ENCODE measurements around the gene NRARP.
"Not testable (repeated sequence)": the region's sequence is repeated elsewhere in the genome, so short reads cannot be mapped to it uniquely, and the experiment has no call there.

The NRARP gene

DNA sequence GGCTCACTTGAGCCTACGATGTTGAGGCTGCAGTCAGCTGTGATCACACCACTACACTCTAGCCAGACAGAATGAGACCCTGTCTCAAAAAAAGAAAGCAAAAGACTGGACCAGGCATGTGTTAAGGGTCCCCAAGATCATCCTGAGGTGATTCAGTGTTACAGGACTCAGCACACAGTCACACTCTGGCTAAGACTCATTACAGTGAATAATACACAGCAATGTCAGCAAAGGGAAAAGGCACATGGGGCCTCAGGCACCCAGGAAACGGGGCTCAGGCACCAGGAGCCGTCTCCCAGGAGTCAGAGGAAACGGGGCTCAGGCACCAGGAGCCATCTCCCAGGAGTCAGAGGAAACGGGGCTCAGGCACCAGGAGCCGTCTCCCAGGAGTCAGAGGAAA lies 39.2 kb upstream of the NRARP start:
- TF ChIP-seq CTCF (IDR thresholded peaks at IDR 0.05; ENCODE audit: low read depth, low read length) = no peak

GRCh38 chr9:137339908-137340462 lies 37.9 kb upstream of the NRARP start:
- not testable (repeated sequence) for H3K4me3 ChIP-seq (ENCODE audit: low read depth, low read length)

More for the DNA sequence above, 39.2 kb upstream of the NRARP start:
- H3K4me3 ChIP-seq (ENCODE audit: low read depth, low read length) = no peak overlapping the region

GRCh38 chr9:137339045-137339907 lies 37.2 kb upstream of the NRARP start:
- H3K4me3 ChIP-seq (ENCODE audit: low read depth, low read length) = no peak overlapping the region
- TF ChIP-seq CTCF (IDR thresholded peaks at IDR 0.05; ENCODE audit: low read depth, low read length) = no peak

DNA sequence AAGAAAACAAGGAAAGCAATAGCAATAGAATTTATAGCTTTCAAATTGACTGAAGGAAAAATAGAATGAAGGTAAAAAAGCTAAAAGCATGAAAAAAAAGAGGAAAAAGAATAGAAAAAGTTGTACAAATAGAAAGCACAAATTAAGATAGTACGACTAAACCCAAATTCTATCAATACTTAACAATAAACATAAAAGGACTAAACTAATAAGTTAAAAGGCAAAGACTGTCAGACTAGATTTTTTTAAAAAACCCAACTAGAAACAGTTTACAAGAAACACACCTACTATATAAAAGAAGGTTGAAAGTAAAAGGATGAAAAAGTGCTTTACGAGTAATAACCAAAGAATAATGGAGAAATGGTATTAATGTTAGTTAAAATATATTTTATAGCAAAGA lies 34.7 kb upstream of the NRARP start:
- no peak for TF ChIP-seq CTCF (IDR thresholded peaks at IDR 0.05; ENCODE audit: low read depth, low read length)
- no peak overlapping the region for H3K4me3 ChIP-seq (ENCODE audit: low read depth, low read length)

GRCh38 chr9:137333016-137333671 lies 31.1 kb upstream of the NRARP start:
- no peak for TF ChIP-seq CTCF (IDR thresholded peaks at IDR 0.05; ENCODE audit: low read depth, low read length)
- no peak overlapping the region for H3K4me3 ChIP-seq (ENCODE audit: low read depth, low read length)

DNA sequence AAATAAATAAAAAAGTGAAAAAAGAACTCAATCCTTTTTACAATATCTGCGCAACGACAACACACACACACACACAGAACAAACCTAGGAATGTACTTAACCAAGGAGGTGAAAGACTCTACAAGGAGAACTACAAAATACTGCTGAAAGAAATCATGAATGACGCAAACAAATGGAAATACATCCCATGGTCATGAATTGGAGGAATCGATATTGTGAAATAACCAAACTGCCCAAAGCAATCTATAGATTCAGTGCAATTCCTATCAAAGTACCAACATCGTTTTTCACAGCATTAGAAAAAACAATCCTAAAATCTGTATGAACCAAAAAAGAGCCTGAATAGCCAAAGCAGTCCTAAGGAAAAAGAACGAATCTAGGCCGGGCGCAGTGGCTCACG lies 29.9 kb upstream of the NRARP start:
- H3K4me3 ChIP-seq (ENCODE audit: low read depth, low read length) = no peak overlapping the region

DNA sequence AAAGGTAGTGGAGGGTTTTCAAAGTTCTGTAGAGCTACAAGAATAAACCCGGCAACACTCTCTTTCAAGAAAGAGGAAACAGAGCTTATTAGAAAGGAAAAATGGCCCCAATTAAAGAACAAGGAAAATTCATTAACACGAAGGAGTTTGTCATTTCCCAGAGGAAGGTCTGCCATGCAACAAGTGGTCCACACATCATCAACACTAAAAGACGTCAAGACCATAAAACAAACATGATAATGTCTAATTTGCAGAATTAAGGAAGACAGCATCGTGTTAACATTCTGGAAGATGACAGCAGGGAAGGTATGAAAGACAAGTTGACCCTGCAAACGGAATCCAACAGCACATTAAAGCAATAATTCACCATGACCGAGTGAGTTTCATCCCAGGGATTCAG lies 28.6 kb upstream of the NRARP start:
- no peak overlapping the region for H3K4me3 ChIP-seq (ENCODE audit: low read depth, low read length)
- TF ChIP-seq CTCF (IDR thresholded peaks at IDR 0.05; ENCODE audit: low read depth, low read length) = no peak

More for the DNA sequence above, 29.9 kb upstream of the NRARP start:
- no peak for TF ChIP-seq CTCF (IDR thresholded peaks at IDR 0.05; ENCODE audit: low read depth, low read length)

- H3K4me3 ChIP-seq (ENCODE audit: low read depth, low read length) = not testable (repeated sequence)
Measured at GRCh38 chr9:137329590-137329989, 27.5 kb upstream of the NRARP start.

DNA sequence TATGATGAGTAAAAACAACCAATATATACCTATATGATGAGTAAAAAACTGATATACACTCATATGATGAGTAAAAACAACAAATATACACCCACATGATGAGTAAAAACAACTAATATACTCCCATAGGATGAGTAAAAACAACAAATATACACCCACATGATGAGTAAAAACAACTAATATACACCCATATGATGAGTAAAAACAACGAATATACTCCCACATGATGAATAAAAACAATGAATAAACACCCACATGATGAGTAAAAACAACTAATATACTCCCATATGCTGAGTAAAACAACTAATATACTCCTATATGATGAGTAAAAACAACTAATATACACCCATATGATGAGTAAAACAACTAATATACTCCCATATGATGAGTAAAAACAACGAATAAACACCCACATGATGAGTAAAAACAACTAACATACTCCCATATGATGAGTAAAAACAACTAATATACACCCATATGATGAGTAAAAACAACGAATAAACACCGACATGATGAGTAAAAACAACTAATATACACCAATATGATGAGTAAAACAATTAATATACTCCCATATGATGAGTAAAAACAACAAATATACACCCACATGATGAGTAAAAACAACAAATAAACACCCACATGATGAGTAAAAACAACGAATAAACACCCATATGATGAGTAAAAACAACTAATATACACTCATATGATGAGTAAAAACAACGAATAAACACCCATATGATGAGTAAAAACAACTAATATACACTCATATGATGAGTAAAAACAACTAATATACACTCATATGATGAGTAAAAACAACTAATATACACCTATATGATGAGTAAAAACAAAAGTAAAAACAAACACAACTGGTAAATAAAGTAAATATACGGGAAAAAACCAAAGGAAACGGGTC lies 25.8 kb upstream of the NRARP start:
- not testable (repeated sequence) for H3K4me3 ChIP-seq (ENCODE audit: low read depth, low read length)
